GM23248 (cell line): ENCODE data around the gene ABCB9. TPM values are rescaled to one million over a fixed set of nuclear protein-coding genes. Genes with fewer than 3 reads are reported as not detected.

Experiments
- DNase-seq: peaks from one replicate; pipeline ENCODE4 v3.0.0-alpha.2; 2015
- H2AFZ ChIP-seq: fragments of 200-600 bp; sonication (generic); 2 replicates; pipeline ENCODE4 v1.6.1; 2016; ENCODE audit warnings: antibody characterized with exemption
- H3F3A ChIP-seq: fragments of 200-600 bp; sonication (generic); 2 replicates; pipeline ENCODE4 v1.6.1; 2016; ENCODE audit warnings: mild to moderate bottlenecking, antibody characterized with exemption, mixed run types; ENCODE audit not compliant: insufficient read depth
- H3K27ac ChIP-seq: fragments of 200-600 bp; sonication (generic); 2 replicates; pipeline ENCODE4 v1.5.1; 2016; ENCODE audit warnings: mild to moderate bottlenecking
- H3K27me3 ChIP-seq: fragments of 200-600 bp; sonication (generic); replicated peaks from 2 replicates; pipeline ENCODE4 v1.6.1; 2016; ENCODE audit warnings: mild to moderate bottlenecking; ENCODE audit not compliant: insufficient read depth
- H3K36me3 ChIP-seq: fragments of 200-600 bp; sonication (generic); 2 replicates; pipeline ENCODE4 v1.6.1; 2016; ENCODE audit warnings: low read depth, mild to moderate bottlenecking
- H3K4me1 ChIP-seq: fragments of 200-600 bp; sonication (generic); 2 replicates; pipeline ENCODE4 v1.6.1; 2016; ENCODE audit warnings: mild to moderate bottlenecking; ENCODE audit not compliant: insufficient read depth
- H3K4me2 ChIP-seq: fragments of 200-600 bp; sonication (generic); one replicate; pipeline ENCODE4 v1.6.1; 2016; ENCODE audit warnings: mild to moderate bottlenecking; ENCODE audit not compliant: unreplicated experiment
- H3K4me3 ChIP-seq: fragments of 200-600 bp; sonication (generic); 2 replicates; pipeline ENCODE4 v1.5.1; 2016; ENCODE audit warnings: mild to moderate bottlenecking
- H3K79me2 ChIP-seq: fragments of 200-600 bp; sonication (generic); 2 replicates; pipeline ENCODE4 v1.6.1; 2016; ENCODE audit warnings: mild to moderate bottlenecking; ENCODE audit not compliant: insufficient read depth
- H3K9ac ChIP-seq: fragments of 200-600 bp; sonication (generic); 2 replicates; pipeline ENCODE4 v1.6.1; 2016; ENCODE audit warnings: mild to moderate bottlenecking
- H3K9me2 ChIP-seq: fragments of 200-600 bp; sonication (generic); 2 replicates; pipeline ENCODE4 v1.6.1; 2016; ENCODE audit warnings: mixed run types, mild to moderate bottlenecking, moderate library complexity; ENCODE audit not compliant: insufficient read depth
- H3K9me3 ChIP-seq: fragments of 200-600 bp; sonication (generic); one replicate; pipeline ENCODE4 v1.6.1; 2017; ENCODE audit warnings: low read depth
- H4K20me1 ChIP-seq: fragments of 200-600 bp; sonication (generic); 2 replicates; pipeline ENCODE4 v1.6.0; 2016; ENCODE audit not compliant: insufficient read depth
- EZH2 ChIP-seq: fragments of 200-600 bp; sonication (generic); IDR thresholded peaks from 2 replicates; pipeline ENCODE4 v1.6.1; 2018; ENCODE audit warnings: antibody characterized with exemption, mild to moderate bottlenecking; ENCODE audit not compliant: insufficient read depth, poor library complexity, severe bottlenecking
- EZH2phosphoT487 ChIP-seq: fragments of 200-600 bp; sonication (generic); IDR thresholded peaks from 2 replicates; pipeline ENCODE4 v1.6.1; 2018; ENCODE audit warnings: antibody characterized with exemption, moderate library complexity, mild to moderate bottlenecking, low read depth; ENCODE audit not compliant: insufficient read depth
- WGBS, 2 experiments: methylation state at CpG; one replicate each; pipeline ENCODE4 v1.1.6; 2015 to 2017; ENCODE audit warnings: low lambda C conversion rate in 2 of 2, low coverage in 1 of 2; ENCODE audit errors: missing lambda C conversion rate in 2 of 2; 5-methylcytosine and 5-hydroxymethylcytosine counted together
- in situ Hi-C: fragments of 300-500 bp; cut with MboI; formaldehyde crosslinking; loops from 2 replicates; pipeline ENCODE4 v1.15.0; 2020
- polyA plus RNA-seq: library from polyadenylated mRNA; unstranded; fragments of >200 nt; fragmentation: Nextera tagmentation; extraction: Ambion mirVana; gene quantifications from 2 replicates; pipeline ENCODE4 v1.2.1, GENCODE V29; 2016
- total RNA-seq: library from RNA; depleted of rRNA; stranded (reverse); fragments of >200 nt; shearing (Covaris generic); gene quantifications from 2 replicates; pipeline ENCODE4 v1.2.3, GENCODE V29; 2014

ABCB9 gene
- total and polyA plus RNA-seq, 2 experiments from 2014 or later: 2.2 to 4.4 TPM

- Histone ChIP-seq H3K27ac (no peak overlapping the region), H4K20me1 (no peaks in the 10 kb centered on the region), H3K9me2 (no peaks in the 10 kb centered on the region), H3K9me3 (no peaks in the 10 kb centered on the region), H3K9ac (no peak overlapping the region), H3F3A (no peaks in the 10 kb centered on the region), H3K36me3 (no peaks in the 10 kb centered on the region), H3K79me2 (no peaks in the 10 kb centered on the region), H3K4me3 (no peak overlapping the region), H3K27me3 (no peaks in the 10 kb centered on the region), H3K4me1 (no peaks in the 10 kb centered on the region), H2AFZ (no peak overlapping the region), H3K4me2 (no peak overlapping the region)
- in situ Hi-C loops: loop anchor here (10.0 kb wide), 1 partner anchor 175 kb away; no protein-coding TSS in a partner anchor
- DNase-seq: no peak
- WGBS, 2 experiments: 94 to 95% methylated on average over 35 of the region's 35 CpGs
- TF ChIP-seq EZH2phosphoT487 (no peak), EZH2 (no peak)
These were observed 6.6 kb downstream of the ABCB9 start for GRCh38 chr12:122959566-122960192.

- in situ Hi-C loops: loop anchor here (10.0 kb wide), 1 partner anchor 174 kb away; no protein-coding TSS in a partner anchor
- no peaks in the 10 kb centered on the region for H3K4me1 ChIP-seq
- no peaks in the 10 kb centered on the region for H3K27me3 ChIP-seq
- TF ChIP-seq EZH2 (no peak), EZH2phosphoT487 (no peak)
- no peaks in the 10 kb centered on the region for H3K9me3 ChIP-seq
- H3F3A ChIP-seq: no peaks in the 10 kb centered on the region
- no peak overlapping the region for H3K4me2 ChIP-seq
- no peak for DNase-seq
- no peak overlapping the region for H2AFZ ChIP-seq
- H4K20me1 ChIP-seq: no peaks in the 10 kb centered on the region
- 77 to 83% methylated on average over 5 of the region's 5 CpGs for WGBS, 2 experiments
- no peak overlapping the region for H3K4me3 ChIP-seq
- H3K79me2 ChIP-seq: no peaks in the 10 kb centered on the region
- no peaks in the 10 kb centered on the region for H3K9me2 ChIP-seq
- no peaks in the 10 kb centered on the region for H3K36me3 ChIP-seq
- H3K27ac ChIP-seq: no peak overlapping the region
- no peak overlapping the region for H3K9ac ChIP-seq
These were observed 7.9 kb downstream of the ABCB9 start for GRCh38 chr12:122958198-122958888.

GRCh38 chr12:122956035-122956434 is 10.2 kb downstream of the ABCB9 start:
- WGBS, 2 experiments: 69 to 75% methylated on average over 2 of the region's 2 CpGs
- Histone ChIP-seq H3K4me1 (no peaks in the 10 kb centered on the region), H3K27me3 (no peaks in the 10 kb centered on the region), H3K9me2 (no peaks in the 10 kb centered on the region), H3K79me2 (no peaks in the 10 kb centered on the region), H3K4me3 (no peak overlapping the region), H3K27ac (no peak overlapping the region), H3F3A (no peaks in the 10 kb centered on the region), H3K9me3 (no peaks in the 10 kb centered on the region), H3K36me3 (no peaks in the 10 kb centered on the region), H3K4me2 (no peak overlapping the region), H4K20me1 (no peaks in the 10 kb centered on the region), H2AFZ (no peak overlapping the region), H3K9ac (no peak overlapping the region)
- in situ Hi-C loops: loop anchor here (10.0 kb wide), 1 partner anchor 171 kb away; no protein-coding TSS in a partner anchor
- DNase-seq: no peak
- TF ChIP-seq EZH2phosphoT487: no peak
- TF ChIP-seq EZH2: no peak

- Histone ChIP-seq H3K4me1 (no peaks in the 10 kb centered on the region), H3K36me3 (no peaks in the 10 kb centered on the region), H4K20me1 (no peaks in the 10 kb centered on the region), H3F3A (no peaks in the 10 kb centered on the region), H3K9me3 (no peaks in the 10 kb centered on the region), H3K4me3 (no peak overlapping the region), H3K9me2 (no peaks in the 10 kb centered on the region), H3K79me2 (no peaks in the 10 kb centered on the region), H3K27me3 (no peaks in the 10 kb centered on the region), H3K9ac (no peak overlapping the region), H3K27ac (no peak overlapping the region), H2AFZ (no peak overlapping the region), H3K4me2 (no peak overlapping the region)
- TF ChIP-seq EZH2 (no peak), EZH2phosphoT487 (no peak)
- WGBS, 2 experiments: 82% methylated on average over 8 of the region's 8 CpGs
- DNase-seq: no peak
- in situ Hi-C loops: loop anchor here (10.0 kb wide), 1 partner anchor 170 kb away; no protein-coding TSS in a partner anchor
These were observed 11.1 kb downstream of the ABCB9 start for GRCh38 chr12:122955156-122955555.
